Measurements from ENCODE around the gene NME7.
"Not testable (repeated sequence)": the region's sequence is repeated elsewhere in the genome, so short reads cannot be mapped to it uniquely, and the experiment has no call there.

NME7 gene

GRCh38 chr1:169212088-169212487 lies 155.5 kb downstream of the NME7 start:
- no peak for DNase-seq

GRCh38 chr1:169207797-169208520 lies 159.6 kb downstream of the NME7 start:
- peak; percentile 47 for DNase-seq

GRCh38 chr1:169204157-169204556 lies 163.4 kb downstream of the NME7 start:
- no peak for DNase-seq

GRCh38 chr1:169202791-169203665 lies 164.6 kb downstream of the NME7 start:
- DNase-seq, result no peak

- DNase-seq, result peak; percentile 88
Measured at GRCh38 chr1:169201084-169201619, 166.4 kb downstream of the NME7 start.

- DNase-seq, result no peak
Measured at GRCh38 chr1:169200319-169200718, 167.3 kb downstream of the NME7 start.

- peak; percentile 14 for DNase-seq
Measured at GRCh38 chr1:169196581-169196980, 171.0 kb downstream of the NME7 start.

- no peak for DNase-seq
Measured at GRCh38 chr1:169196161-169196560, 171.4 kb downstream of the NME7 start.

GRCh38 chr1:169193191-169193850 lies 174.3 kb downstream of the NME7 start:
- DNase-seq, result no peak

- no peak for DNase-seq
Measured at GRCh38 chr1:169186106-169186505, 181.5 kb downstream of the NME7 start.

GRCh38 chr1:169184812-169185211 lies 182.8 kb downstream of the NME7 start:
- no peak for DNase-seq

GRCh38 chr1:169180174-169180573 lies 187.4 kb downstream of the NME7 start:
- DNase-seq, result no peak

GRCh38 chr1:169179431-169179830 lies 188.2 kb downstream of the NME7 start:
- not testable (repeated sequence) for DNase-seq

GRCh38 chr1:169175461-169175860 lies 192.1 kb downstream of the NME7 start:
- peak; percentile 20 for DNase-seq

- peak; percentile 44 for DNase-seq
Measured at GRCh38 chr1:169163059-169163458, 204.5 kb downstream of the NME7 start.

GRCh38 chr1:169161496-169162194 lies 206.0 kb downstream of the NME7 start:
- peak; percentile 36 for DNase-seq

- DNase-seq, result peak; percentile 31
Measured at GRCh38 chr1:169160845-169161495, 206.6 kb downstream of the NME7 start.

GRCh38 chr1:169156580-169156979 lies 211.0 kb downstream of the NME7 start:
- DNase-seq, result no peak

- DNase-seq, result no peak
Measured at GRCh38 chr1:169155675-169156074, 211.9 kb downstream of the NME7 start.

GRCh38 chr1:169151338-169151837 lies 216.2 kb downstream of the NME7 start:
- no peak for DNase-seq

GRCh38 chr1:169150641-169151337 lies 216.8 kb downstream of the NME7 start:
- no peak for DNase-seq
